GM23338 (cell line): ENCODE results near the gene LRRC52. TPM values are rescaled to one million over a fixed set of nuclear protein-coding genes. Genes with fewer than 3 reads are reported as not detected.

Source experiments
- ATAC-seq: fragments of 200-7000 bp; cut with Tn5 transposase; 3 replicates; pipeline ENCODE4 v1.9.1; 2020
- DNase-seq: peaks from one replicate; pipeline ENCODE4 v3.0.0-alpha.2; 2015; ENCODE audit warnings: low spot score
- H2AFZ ChIP-seq: fragments of 200-600 bp; sonication (generic); 2 replicates; pipeline ENCODE4 v1.8.0; 2016; ENCODE audit warnings: antibody characterized with exemption, mild to moderate bottlenecking, moderate library complexity
- H3F3A ChIP-seq: fragments of 200-600 bp; sonication (generic); replicated peaks from 2 replicates; pipeline ENCODE4 v1.8.0; 2017; ENCODE audit warnings: antibody characterized with exemption, mixed run types, low read depth
- H3K27ac ChIP-seq: fragments of 200-600 bp; sonication (generic); 2 replicates; pipeline ENCODE4 v1.6.1; 2016; ENCODE audit warnings: low read depth
- H3K27me3 ChIP-seq: fragments of 200-600 bp; sonication (generic); 2 replicates; pipeline ENCODE4 v1.8.0; 2016; ENCODE audit warnings: mild to moderate bottlenecking, mixed run types, moderate library complexity; ENCODE audit not compliant: insufficient read depth
- H3K36me3 ChIP-seq: fragments of 200-600 bp; sonication (generic); 2 replicates; pipeline ENCODE4 v1.8.0; 2016; ENCODE audit warnings: mild to moderate bottlenecking; ENCODE audit not compliant: insufficient read depth
- H3K4me1 ChIP-seq: fragments of 200-600 bp; sonication (generic); 2 replicates; pipeline ENCODE4 v1.8.0; 2016; ENCODE audit warnings: mild to moderate bottlenecking, moderate library complexity; ENCODE audit not compliant: insufficient read depth
- H3K4me2 ChIP-seq: fragments of 200-600 bp; sonication (generic); 2 replicates; pipeline ENCODE4 v1.7.1; 2017; ENCODE audit warnings: mixed run types
- H3K4me3 ChIP-seq: fragments of 200-600 bp; sonication (generic); 2 replicates; pipeline ENCODE4 v1.6.1; 2016; ENCODE audit warnings: mixed run types
- H3K79me2 ChIP-seq: fragments of 200-600 bp; sonication (generic); replicated peaks from 2 replicates; pipeline ENCODE4 v1.8.0; 2017; ENCODE audit warnings: mild to moderate bottlenecking; ENCODE audit not compliant: insufficient read depth
- H3K9me2 ChIP-seq: fragments of 200-600 bp; sonication (generic); 2 replicates; pipeline ENCODE4 v1.8.0; 2017; ENCODE audit not compliant: insufficient read depth
- H4K20me1 ChIP-seq: fragments of 200-600 bp; sonication (generic); replicated peaks from 2 replicates; pipeline ENCODE4 v1.8.0; 2017; ENCODE audit warnings: mild to moderate bottlenecking; ENCODE audit not compliant: insufficient read depth
- H3K27ac Mint-ChIP-seq: 2 replicates; pipeline ENCODE4 v1.8.0; 2020; ENCODE audit warnings: inconsistent platforms, mild to moderate bottlenecking, moderate library complexity, mixed read lengths
- H3K27me3 Mint-ChIP-seq: 3 replicates; pipeline ENCODE4 v1.8.0; 2022; ENCODE audit warnings: low read depth, mild to moderate bottlenecking, moderate library complexity, mixed read lengths, inconsistent platforms; ENCODE audit not compliant: insufficient read depth, poor library complexity
- H3K36me3 Mint-ChIP-seq: 3 replicates; pipeline ENCODE4 v1.8.0; 2021; ENCODE audit warnings: low read depth, mild to moderate bottlenecking, inconsistent platforms, moderate library complexity, mixed read lengths
- H3K4me1 Mint-ChIP-seq: 3 replicates; pipeline ENCODE4 v1.8.0; 2020; ENCODE audit warnings: mild to moderate bottlenecking, inconsistent platforms, mixed read lengths
- H3K4me3 Mint-ChIP-seq: 3 replicates; pipeline ENCODE4 v1.8.0; 2021; ENCODE audit warnings: moderate library complexity, mild to moderate bottlenecking, inconsistent platforms, mixed read lengths
- H3K9me3 Mint-ChIP-seq: 3 replicates; pipeline ENCODE4 v1.8.0; 2020; ENCODE audit warnings: moderate library complexity, mild to moderate bottlenecking, inconsistent platforms, mixed read lengths
- EZH2phosphoT487 ChIP-seq: fragments of 200-600 bp; sonication (generic); IDR thresholded peaks from one replicate; pipeline ENCODE4 v1.8.1; 2018; ENCODE audit warnings: antibody characterized with exemption; ENCODE audit not compliant: unreplicated experiment
- POLR2AphosphoS5 ChIP-seq: IDR thresholded peaks from 2 replicates; pipeline ENCODE4 v1.6.1; 2016; ENCODE audit warnings: antibody characterized with exemption, low read depth
- STAT1 ChIP-seq: IDR thresholded peaks from one replicate; pipeline ENCODE4 v1.6.1; 2016; ENCODE audit warnings: antibody characterized with exemption; ENCODE audit not compliant: unreplicated experiment
- ZNF114 ChIP-seq: fragments of 250-450 bp; sonication (Bioruptor Pico); IDR thresholded peaks from 2 replicates; pipeline ENCODE4 v1.5.0; 2020; ENCODE audit warnings: mild to moderate bottlenecking, moderate library complexity
- ZNF331 ChIP-seq: fragments of 250-450 bp; sonication (Bioruptor Pico); IDR thresholded peaks from 2 replicates; pipeline ENCODE4 v1.5.0; 2020; ENCODE audit warnings: low read depth, mild to moderate bottlenecking, moderate library complexity
- polyA plus RNA-seq: library from polyadenylated mRNA; unstranded; fragments of >200 nt; fragmentation: Nextera tagmentation; extraction: Ambion mirVana; gene quantifications from 2 replicates; pipeline ENCODE4 v1.2.1, GENCODE V29; 2016
- total RNA-seq: library from RNA; depleted of rRNA; stranded (reverse); fragments of >200 nt; shearing (Covaris generic); gene quantifications from 2 replicates; pipeline ENCODE4 v1.2.3, GENCODE V29; 2014
- TF ChIP-seq, protein P1 (sequence below): fragments of 250-450 bp; sonication (Bioruptor Pico); IDR thresholded peaks from 2 replicates; pipeline ENCODE4 v1.5.0; 2020; ENCODE audit warnings: mild to moderate bottlenecking, moderate library complexity
- TF ChIP-seq, protein P2 (sequence below): IDR thresholded peaks from 2 replicates; pipeline ENCODE4 v1.6.1; 2016; ENCODE audit warnings: antibody characterized with exemption

LRRC52 gene
- total and polyA plus RNA-seq, 2 experiments from 2014 or later = not detected

DNA sequence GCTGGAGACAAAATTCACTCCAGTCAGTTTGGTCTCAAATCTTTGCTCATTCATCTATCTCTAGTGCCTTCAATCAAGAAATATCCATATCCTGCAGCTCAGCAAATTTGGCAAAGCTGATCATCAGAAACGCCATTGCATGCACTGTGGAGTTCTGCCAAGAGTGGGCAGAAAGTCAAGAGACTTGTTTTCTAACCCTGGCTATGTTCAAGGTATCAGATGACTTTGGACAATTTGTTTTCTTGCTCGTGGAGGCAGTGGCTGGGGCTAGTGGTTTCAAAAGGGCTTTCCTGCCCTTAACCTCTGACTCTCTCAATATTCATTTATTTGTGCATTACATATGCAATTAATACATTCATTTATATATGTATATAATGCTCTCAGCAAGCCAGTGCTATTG is 12.8 kb upstream of the LRRC52 start (continued):
- TF ChIP-seq, protein P1, sequence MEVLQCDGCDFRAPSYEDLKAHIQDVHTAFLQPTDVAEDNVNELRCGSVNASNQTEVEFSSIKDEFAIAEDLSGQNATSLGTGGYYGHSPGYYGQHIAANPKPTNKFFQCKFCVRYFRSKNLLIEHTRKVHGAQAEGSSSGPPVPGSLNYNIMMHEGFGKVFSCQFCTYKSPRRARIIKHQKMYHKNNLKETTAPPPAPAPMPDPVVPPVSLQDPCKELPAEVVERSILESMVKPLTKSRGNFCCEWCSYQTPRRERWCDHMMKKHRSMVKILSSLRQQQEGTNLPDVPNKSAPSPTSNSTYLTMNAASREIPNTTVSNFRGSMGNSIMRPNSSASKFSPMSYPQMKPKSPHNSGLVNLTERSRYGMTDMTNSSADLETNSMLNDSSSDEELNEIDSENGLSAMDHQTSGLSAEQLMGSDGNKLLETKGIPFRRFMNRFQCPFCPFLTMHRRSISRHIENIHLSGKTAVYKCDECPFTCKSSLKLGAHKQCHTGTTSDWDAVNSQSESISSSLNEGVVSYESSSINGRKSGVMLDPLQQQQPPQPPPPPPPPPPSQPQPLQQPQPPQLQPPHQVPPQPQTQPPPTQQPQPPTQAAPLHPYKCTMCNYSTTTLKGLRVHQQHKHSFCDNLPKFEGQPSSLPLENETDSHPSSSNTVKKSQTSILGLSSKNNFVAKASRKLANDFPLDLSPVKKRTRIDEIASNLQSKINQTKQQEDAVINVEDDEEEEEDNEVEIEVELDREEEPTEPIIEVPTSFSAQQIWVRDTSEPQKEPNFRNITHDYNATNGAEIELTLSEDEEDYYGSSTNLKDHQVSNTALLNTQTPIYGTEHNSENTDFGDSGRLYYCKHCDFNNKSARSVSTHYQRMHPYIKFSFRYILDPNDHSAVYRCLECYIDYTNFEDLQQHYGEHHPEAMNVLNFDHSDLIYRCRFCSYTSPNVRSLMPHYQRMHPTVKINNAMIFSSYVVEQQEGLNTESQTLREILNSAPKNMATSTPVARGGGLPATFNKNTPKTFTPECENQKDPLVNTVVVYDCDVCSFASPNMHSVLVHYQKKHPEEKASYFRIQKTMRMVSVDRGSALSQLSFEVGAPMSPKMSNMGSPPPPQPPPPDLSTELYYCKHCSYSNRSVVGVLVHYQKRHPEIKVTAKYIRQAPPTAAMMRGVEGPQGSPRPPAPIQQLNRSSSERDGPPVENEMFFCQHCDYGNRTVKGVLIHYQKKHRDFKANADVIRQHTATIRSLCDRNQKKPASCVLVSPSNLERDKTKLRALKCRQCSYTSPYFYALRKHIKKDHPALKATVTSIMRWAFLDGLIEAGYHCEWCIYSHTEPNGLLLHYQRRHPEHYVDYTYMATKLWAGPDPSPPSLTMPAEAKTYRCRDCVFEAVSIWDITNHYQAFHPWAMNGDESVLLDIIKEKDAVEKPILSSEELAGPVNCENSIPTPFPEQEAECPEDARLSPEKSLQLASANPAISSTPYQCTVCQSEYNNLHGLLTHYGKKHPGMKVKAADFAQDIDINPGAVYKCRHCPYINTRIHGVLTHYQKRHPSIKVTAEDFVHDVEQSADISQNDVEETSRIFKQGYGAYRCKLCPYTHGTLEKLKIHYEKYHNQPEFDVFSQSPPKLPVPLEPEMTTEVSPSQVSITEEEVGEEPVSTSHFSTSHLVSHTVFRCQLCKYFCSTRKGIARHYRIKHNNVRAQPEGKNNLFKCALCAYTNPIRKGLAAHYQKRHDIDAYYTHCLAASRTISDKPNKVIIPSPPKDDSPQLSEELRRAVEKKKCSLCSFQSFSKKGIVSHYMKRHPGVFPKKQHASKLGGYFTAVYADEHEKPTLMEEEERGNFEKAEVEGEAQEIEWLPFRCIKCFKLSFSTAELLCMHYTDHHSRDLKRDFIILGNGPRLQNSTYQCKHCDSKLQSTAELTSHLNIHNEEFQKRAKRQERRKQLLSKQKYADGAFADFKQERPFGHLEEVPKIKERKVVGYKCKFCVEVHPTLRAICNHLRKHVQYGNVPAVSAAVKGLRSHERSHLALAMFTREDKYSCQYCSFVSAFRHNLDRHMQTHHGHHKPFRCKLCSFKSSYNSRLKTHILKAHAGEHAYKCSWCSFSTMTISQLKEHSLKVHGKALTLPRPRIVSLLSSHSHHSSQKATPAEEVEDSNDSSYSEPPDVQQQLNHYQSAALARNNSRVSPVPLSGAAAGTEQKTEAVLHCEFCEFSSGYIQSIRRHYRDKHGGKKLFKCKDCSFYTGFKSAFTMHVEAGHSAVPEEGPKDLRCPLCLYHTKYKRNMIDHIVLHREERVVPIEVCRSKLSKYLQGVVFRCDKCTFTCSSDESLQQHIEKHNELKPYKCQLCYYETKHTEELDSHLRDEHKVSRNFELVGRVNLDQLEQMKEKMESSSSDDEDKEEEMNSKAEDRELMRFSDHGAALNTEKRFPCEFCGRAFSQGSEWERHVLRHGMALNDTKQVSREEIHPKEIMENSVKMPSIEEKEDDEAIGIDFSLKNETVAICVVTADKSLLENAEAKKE (CRISPR knock-in tag) = no peak
- no peak for TF ChIP-seq POLR2AphosphoS5

DNA sequence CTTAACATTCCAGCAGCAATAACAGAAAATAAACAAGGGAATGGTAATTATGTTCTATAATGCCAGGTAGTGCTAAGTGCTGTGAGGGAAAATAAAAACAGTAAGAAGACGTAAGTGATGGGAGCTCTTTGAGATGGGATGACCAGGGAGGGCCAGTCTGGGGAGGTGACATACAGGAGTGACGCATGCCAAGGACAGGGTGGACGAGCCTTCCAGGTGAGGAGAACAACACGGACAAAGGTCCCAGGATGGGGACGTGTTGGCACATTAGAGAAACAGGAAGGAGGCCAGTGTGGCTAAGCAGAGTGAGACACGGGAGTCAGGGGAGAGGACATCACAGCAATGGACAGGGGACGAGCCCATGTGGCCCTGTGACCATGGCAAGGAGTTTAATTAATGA is 11.7 kb upstream of the LRRC52 start:
- Mint-ChIP-seq H3K27ac (no peak overlapping the region), H3K27me3 (peaks cover 4% of the 10 kb centered on the region), H3K4me3 (no peak overlapping the region), H3K36me3 (no peaks in the 10 kb centered on the region), H3K4me1 (peaks cover 6% of the 10 kb centered on the region; the same call in 2 of the 3 replicates), H3K9me3 (no peaks in the 10 kb centered on the region)
- H3K4me1 ChIP-seq = peaks cover 2% of the 10 kb centered on the region; the same call in 1 of the 2 replicates
- H3F3A ChIP-seq = no peaks in the 10 kb centered on the region
- no peak for DNase-seq
- no peak overlapping the region for H3K4me3 ChIP-seq
- H3K9me2 ChIP-seq = peaks cover 9% of the 10 kb centered on the region
- H3K27ac ChIP-seq = no peak overlapping the region
- no peaks in the 10 kb centered on the region for H3K79me2 ChIP-seq
- TF ChIP-seq, protein P1 (CRISPR knock-in tag) = no peak
- no peak for TF ChIP-seq STAT1
- no peak for TF ChIP-seq EZH2phosphoT487
- TF ChIP-seq POLR2AphosphoS5 = no peak
- TF ChIP-seq, protein P2, sequence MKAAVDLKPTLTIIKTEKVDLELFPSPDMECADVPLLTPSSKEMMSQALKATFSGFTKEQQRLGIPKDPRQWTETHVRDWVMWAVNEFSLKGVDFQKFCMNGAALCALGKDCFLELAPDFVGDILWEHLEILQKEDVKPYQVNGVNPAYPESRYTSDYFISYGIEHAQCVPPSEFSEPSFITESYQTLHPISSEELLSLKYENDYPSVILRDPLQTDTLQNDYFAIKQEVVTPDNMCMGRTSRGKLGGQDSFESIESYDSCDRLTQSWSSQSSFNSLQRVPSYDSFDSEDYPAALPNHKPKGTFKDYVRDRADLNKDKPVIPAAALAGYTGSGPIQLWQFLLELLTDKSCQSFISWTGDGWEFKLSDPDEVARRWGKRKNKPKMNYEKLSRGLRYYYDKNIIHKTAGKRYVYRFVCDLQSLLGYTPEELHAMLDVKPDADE = no peak
- TF ChIP-seq ZNF331 (CRISPR knock-in tag) = no peak
- no peak for TF ChIP-seq ZNF114
- H2AFZ ChIP-seq = no peak overlapping the region
- ATAC-seq = no peak
- no peak overlapping the region for H3K4me2 ChIP-seq
- no peaks in the 10 kb centered on the region for H3K36me3 ChIP-seq
- H3K27me3 ChIP-seq = no peaks in the 10 kb centered on the region
- no peaks in the 10 kb centered on the region for H4K20me1 ChIP-seq
